Measurements from ENCODE around the gene CNGB1. TPM values are rescaled to one million over a fixed set of nuclear protein-coding genes. Genes with fewer than 3 reads are reported as not detected.

Gene CNGB1
- polyA plus RNA-seq, 1 donor from 2014 or later = 20.7 TPM

DNA sequence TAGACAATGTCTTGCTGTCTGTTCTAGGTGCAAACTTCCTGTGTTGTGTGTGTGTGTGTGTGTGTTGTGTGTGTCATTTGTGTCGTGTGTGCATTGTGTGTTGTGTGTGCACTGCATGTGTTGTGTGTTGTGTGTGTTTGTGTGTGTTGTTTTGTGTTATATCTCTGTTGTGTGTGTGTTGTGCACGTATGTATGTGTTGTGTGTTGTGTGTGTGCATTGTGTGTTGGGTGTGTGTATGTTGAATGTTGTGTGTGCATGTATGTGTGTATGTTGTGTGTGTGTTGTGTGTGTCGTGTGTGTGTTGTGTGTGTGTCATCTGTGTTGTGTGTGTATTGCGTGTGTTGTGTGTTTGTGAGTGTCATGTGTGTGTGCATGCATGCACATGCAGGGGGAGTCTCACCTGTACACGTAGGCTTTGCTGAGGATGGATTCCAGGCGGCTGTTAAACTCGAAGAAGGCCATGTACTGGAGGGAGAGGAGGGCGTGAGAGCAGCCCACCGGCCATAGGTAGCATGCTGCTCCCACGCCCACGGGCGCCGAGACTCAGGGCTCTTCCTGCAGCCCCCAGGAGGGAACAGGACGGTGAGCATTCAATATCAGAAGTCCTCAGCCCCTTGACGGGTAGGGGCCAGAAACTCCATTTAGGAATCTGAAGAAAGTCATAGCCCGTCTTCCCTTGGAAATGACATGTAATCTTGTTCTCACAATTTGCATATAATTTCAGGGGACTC lies 58.2 kb downstream of the CNGB1 start:
- no peaks in the 10 kb centered on the region for H3K9me3 ChIP-seq (ENCODE audit: low read length)
- no peaks in the 10 kb centered on the region for H3K79me2 ChIP-seq (replicated peaks; ENCODE audit: insufficient read depth, low read length)
- no peak overlapping the region for H3K4me3 ChIP-seq (ENCODE audit: low read length)
- no peaks in the 10 kb centered on the region for H3K27me3 ChIP-seq (ENCODE audit: insufficient read depth, low read depth, low read length)
- no peak overlapping the region for H2AFZ ChIP-seq (ENCODE audit: low read depth, low read length)
- no peaks in the 10 kb centered on the region for H3K9me2 ChIP-seq (ENCODE audit: insufficient read depth, low read length)
- H3K9ac ChIP-seq (ENCODE audit: low read length) = no peak overlapping the region
- no peak overlapping the region for H3K27ac ChIP-seq (ENCODE audit: low read length)
- no peaks in the 10 kb centered on the region for H4K20me1 ChIP-seq (ENCODE audit: insufficient read depth)
- no peak for TF ChIP-seq EZH2 (IDR thresholded peaks at IDR 0.05; ENCODE audit: borderline replicate concordance, insufficient read depth, low read length, poor library complexity, severe bottlenecking)
- TF ChIP-seq, protein P1, sequence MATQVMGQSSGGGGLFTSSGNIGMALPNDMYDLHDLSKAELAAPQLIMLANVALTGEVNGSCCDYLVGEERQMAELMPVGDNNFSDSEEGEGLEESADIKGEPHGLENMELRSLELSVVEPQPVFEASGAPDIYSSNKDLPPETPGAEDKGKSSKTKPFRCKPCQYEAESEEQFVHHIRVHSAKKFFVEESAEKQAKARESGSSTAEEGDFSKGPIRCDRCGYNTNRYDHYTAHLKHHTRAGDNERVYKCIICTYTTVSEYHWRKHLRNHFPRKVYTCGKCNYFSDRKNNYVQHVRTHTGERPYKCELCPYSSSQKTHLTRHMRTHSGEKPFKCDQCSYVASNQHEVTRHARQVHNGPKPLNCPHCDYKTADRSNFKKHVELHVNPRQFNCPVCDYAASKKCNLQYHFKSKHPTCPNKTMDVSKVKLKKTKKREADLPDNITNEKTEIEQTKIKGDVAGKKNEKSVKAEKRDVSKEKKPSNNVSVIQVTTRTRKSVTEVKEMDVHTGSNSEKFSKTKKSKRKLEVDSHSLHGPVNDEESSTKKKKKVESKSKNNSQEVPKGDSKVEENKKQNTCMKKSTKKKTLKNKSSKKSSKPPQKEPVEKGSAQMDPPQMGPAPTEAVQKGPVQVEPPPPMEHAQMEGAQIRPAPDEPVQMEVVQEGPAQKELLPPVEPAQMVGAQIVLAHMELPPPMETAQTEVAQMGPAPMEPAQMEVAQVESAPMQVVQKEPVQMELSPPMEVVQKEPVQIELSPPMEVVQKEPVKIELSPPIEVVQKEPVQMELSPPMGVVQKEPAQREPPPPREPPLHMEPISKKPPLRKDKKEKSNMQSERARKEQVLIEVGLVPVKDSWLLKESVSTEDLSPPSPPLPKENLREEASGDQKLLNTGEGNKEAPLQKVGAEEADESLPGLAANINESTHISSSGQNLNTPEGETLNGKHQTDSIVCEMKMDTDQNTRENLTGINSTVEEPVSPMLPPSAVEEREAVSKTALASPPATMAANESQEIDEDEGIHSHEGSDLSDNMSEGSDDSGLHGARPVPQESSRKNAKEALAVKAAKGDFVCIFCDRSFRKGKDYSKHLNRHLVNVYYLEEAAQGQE (IDR thresholded peaks at IDR 0.05; ENCODE audit: borderline replicate concordance) = no peak
- no peak for TF ChIP-seq EP300 (conservative IDR thresholded peaks at IDR 0.05; ENCODE audit: poor library complexity, severe bottlenecking)
- TF ChIP-seq SMC3 (conservative IDR thresholded peaks at IDR 0.05; ENCODE audit: poor library complexity) = no peak
- TF ChIP-seq TAF1 (IDR thresholded peaks at IDR 0.05; ENCODE audit: low read depth) = no peak
- TF ChIP-seq RAD21 (conservative IDR thresholded peaks at IDR 0.05) = no peak
- TF ChIP-seq MXI1 (conservative IDR thresholded peaks at IDR 0.05; ENCODE audit: poor library complexity, severe bottlenecking) = no peak
- no peak for TF ChIP-seq POLR2AphosphoS5 (IDR thresholded peaks at IDR 0.05)
- TF ChIP-seq CTCF (IDR thresholded peaks at IDR 0.05; ENCODE audit: poor library complexity, severe bottlenecking) = no peak
- no peaks in the 10 kb centered on the region for H3K36me3 ChIP-seq (ENCODE audit: insufficient read depth, low read length)
- H3F3A ChIP-seq (ENCODE audit: insufficient read depth, low read length, poor library complexity, severe bottlenecking) = no peaks in the 10 kb centered on the region
- H3K4me2 ChIP-seq (ENCODE audit: low read length) = no peak overlapping the region

DNA sequence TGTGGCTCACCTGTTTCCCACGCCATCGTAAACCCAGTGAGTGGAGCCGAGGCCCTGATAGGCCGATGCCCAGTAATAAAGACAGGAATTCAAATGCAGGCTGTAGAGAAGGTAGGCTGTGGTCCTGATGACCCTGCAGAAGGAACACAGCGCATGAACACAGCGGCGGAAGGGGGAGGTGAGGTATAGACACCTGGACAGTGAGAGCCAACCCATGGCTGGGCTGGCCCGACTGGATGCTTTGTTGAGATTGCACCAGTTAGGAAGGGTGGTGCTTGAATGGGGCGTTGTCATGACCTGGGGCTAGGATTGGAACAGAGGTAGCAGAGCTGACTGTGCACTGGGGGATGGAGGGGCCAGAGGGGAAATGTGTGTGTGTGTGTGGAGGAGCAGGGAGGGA lies 59.2 kb downstream of the CNGB1 start:
- no peaks in the 10 kb centered on the region for H3K36me3 ChIP-seq (ENCODE audit: insufficient read depth, low read length)
- H3K79me2 ChIP-seq (replicated peaks; ENCODE audit: insufficient read depth, low read length) = no peaks in the 10 kb centered on the region
- H3K27me3 ChIP-seq (ENCODE audit: insufficient read depth, low read depth, low read length) = no peaks in the 10 kb centered on the region
- no peaks in the 10 kb centered on the region for H3F3A ChIP-seq (ENCODE audit: insufficient read depth, low read length, poor library complexity, severe bottlenecking)
- no peak overlapping the region for H3K9ac ChIP-seq (ENCODE audit: low read length)
- no peaks in the 10 kb centered on the region for H3K9me3 ChIP-seq (ENCODE audit: low read length)
- no peaks in the 10 kb centered on the region for H4K20me1 ChIP-seq (ENCODE audit: insufficient read depth)
- H3K4me2 ChIP-seq (ENCODE audit: low read length) = no peak overlapping the region
- TF ChIP-seq CTCF (IDR thresholded peaks at IDR 0.05; ENCODE audit: poor library complexity, severe bottlenecking) (no peak), RAD21 (conservative IDR thresholded peaks at IDR 0.05) (no peak), SMC3 (conservative IDR thresholded peaks at IDR 0.05; ENCODE audit: poor library complexity) (no peak), EP300 (conservative IDR thresholded peaks at IDR 0.05; ENCODE audit: poor library complexity, severe bottlenecking) (no peak)
- TF ChIP-seq, protein P1 (IDR thresholded peaks at IDR 0.05; ENCODE audit: borderline replicate concordance) = no peak
- H3K27ac ChIP-seq (ENCODE audit: low read length) = no peak overlapping the region
- H2AFZ ChIP-seq (ENCODE audit: low read depth, low read length) = no peak overlapping the region
- H3K4me3 ChIP-seq (ENCODE audit: low read length) = no peak overlapping the region
- H3K9me2 ChIP-seq (ENCODE audit: insufficient read depth, low read length) = no peaks in the 10 kb centered on the region

Measured in neural cell (in vitro differentiated cells).